Limb (tissue), 2 donors: ENCODE data around the gene PROM2.
"Not testable (repeated sequence)": the region's sequence is repeated elsewhere in the genome, so short reads cannot be mapped to it uniquely, and the experiment has no call there.

Experiments used
- DNase-seq, 2 donors: peaks; one replicate each; pipeline ENCODE4 v3.0.0-alpha.2; 2016; ENCODE audit errors: extremely low spot score in 2 of 2

PROM2 gene, protein sequence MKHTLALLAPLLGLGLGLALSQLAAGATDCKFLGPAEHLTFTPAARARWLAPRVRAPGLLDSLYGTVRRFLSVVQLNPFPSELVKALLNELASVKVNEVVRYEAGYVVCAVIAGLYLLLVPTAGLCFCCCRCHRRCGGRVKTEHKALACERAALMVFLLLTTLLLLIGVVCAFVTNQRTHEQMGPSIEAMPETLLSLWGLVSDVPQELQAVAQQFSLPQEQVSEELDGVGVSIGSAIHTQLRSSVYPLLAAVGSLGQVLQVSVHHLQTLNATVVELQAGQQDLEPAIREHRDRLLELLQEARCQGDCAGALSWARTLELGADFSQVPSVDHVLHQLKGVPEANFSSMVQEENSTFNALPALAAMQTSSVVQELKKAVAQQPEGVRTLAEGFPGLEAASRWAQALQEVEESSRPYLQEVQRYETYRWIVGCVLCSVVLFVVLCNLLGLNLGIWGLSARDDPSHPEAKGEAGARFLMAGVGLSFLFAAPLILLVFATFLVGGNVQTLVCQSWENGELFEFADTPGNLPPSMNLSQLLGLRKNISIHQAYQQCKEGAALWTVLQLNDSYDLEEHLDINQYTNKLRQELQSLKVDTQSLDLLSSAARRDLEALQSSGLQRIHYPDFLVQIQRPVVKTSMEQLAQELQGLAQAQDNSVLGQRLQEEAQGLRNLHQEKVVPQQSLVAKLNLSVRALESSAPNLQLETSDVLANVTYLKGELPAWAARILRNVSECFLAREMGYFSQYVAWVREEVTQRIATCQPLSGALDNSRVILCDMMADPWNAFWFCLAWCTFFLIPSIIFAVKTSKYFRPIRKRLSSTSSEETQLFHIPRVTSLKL

GRCh38 chr2:95274291-95275150, at the start of gene PROM2:
Gene PROM2 (plus strand): TSS chr2:95274449. CDS start chr2:95274586, 137 bp downstream.
- DNase-seq = no peak

GRCh38 chr2:95225658-95226057, 48.6 kb upstream of the PROM2 start:
- no peak for DNase-seq

DNA sequence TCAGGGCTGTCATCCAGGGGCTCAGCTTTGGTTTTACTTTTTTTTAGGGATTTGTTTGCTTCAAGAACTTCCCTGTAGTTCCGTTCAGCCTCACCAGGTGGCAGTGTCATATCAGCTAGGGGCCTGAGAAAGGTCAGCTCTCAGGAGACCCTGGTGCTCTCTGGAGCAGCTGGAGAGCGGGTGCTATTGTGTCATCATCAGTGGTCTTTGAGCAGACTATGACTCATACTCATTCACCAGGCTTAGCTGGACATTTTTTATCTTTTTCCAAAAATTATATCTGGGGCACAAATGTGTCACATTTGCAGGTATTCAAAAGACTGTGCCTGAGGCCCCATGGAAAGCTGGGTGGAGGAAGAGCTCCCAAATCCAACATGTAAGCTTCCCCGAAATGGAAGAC, 42.5 kb upstream of the PROM2 start:
- peak; percentile 26 to 54 for DNase-seq

- DNase-seq = no peak
Measured at GRCh38 chr2:95232232-95232631, 42.0 kb upstream of the PROM2 start.

- DNase-seq = no peak
Measured at GRCh38 chr2:95234286-95234785, 39.9 kb upstream of the PROM2 start.

GRCh38 chr2:95234816-95235215, 39.4 kb upstream of the PROM2 start:
- DNase-seq = no peak

- DNase-seq = no peak
Measured at GRCh38 chr2:95238131-95238530, 36.1 kb upstream of the PROM2 start.

GRCh38 chr2:95240091-95240490, 34.2 kb upstream of the PROM2 start:
- no peak for DNase-seq

GRCh38 chr2:95240556-95240955, 33.7 kb upstream of the PROM2 start:
- no peak for DNase-seq

DNA sequence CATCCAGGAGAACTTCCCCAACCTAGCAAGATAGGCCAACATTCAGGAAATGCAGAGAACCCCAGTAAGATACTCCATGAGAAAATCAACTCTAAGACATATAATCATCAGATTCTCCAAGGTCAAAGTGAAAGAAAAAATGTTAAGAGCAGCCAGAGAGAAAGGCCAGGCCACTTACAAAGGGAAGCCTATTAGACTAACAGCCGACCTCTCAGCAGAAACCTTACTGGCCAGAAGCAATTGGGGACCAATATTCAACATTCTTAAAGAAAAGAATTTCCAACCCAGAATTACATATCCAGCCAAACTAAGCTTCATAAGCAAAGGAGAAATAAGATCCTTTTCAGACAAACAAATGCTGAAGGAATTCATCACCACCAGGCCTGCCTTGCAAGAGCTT, 32.2 kb upstream of the PROM2 start:
- DNase-seq = not testable (repeated sequence)

DNA sequence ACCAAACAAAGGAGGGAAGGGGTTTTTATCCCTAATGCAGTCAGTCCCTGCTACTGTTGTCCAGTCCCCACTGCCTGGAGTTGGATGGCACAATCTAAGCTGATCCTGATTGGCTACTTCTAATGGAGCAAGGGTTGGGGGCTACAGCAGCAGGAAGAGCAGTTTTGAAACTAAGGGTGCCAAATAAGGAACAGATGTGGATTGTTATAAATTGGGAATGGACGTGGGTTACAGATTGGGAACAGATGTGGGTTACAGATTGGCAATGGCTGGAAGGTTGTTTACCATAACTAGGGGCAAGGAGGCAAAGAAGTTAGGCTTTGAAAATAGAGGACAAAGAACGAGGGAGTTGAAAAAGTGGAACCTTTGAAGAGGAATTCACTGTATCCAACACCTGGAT, 16.0 kb upstream of the PROM2 start:
- DNase-seq = no peak

GRCh38 chr2:95260028-95261023, 13.9 kb upstream of the PROM2 start:
- no peak for DNase-seq

GRCh38 chr2:95261602-95262001, 12.6 kb upstream of the PROM2 start:
- DNase-seq = no peak

- no peak for DNase-seq
Measured at GRCh38 chr2:95262896-95263542, 11.2 kb upstream of the PROM2 start.

GRCh38 chr2:95264624-95265023, 9.6 kb upstream of the PROM2 start:
- DNase-seq = peak; percentile 20 to 37

DNA sequence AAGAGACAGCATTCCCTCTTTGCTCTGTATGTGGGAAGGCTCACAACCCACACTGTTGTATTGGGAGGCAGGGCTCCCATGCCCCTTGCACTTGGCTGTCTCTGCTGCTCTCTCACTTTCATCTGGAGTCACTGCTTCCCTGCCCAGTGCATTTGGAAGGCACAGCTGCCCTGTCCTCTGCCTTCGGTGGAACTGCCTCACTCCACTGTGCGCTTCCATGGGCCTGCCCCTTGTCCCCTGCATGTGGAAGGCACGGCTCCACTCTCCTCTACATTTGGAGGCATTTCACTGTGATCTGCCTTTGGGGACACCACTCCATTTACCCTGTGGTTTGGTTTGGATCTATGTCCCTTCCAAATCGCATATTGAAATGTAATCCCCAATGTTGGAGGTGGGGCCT, 9.1 kb upstream of the PROM2 start:
- peak in 1 of 2 donors; percentile 14 for DNase-seq

GRCh38 chr2:95266781-95267430, 7.3 kb upstream of the PROM2 start:
- DNase-seq = peak in 1 of 2 donors; percentile 12

DNA sequence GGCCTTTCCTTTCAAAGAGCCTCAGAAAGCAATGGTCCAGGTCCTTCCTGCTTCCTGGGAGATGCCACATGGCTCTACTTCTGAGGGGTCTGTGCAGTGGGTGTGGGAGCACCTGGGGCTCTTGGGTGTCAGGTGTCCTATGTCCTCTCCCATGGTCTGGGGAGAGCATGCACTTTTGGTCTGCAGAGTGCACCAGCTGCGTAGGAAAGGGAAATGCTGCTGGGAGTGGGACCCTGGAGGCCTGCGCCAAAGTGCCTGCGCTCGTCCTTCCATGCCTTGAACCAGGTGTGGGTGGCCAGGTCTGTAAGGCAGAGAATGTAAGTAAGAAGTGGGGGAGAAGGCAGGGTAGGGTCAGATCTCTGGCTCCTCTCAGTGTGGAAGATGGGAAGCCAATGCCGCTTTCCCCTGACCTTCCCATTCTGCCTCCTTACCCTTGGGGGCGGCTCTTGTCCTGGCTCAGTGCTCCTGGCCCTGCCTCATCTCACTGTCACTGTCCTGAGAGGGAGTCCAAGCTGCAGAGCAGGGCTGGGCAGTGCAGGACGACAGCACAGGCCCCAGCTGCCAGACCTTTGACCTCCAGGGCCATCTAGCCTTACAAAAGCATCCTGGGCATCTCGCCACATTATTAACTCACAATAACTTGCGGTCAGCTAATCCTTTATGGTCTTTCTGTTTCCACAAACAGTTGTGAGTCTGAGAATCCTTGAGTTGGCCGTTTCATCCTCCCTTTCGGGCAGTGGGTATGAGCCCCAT, 6.6 kb upstream of the PROM2 start:
- DNase-seq = peak in 1 of 2 donors; percentile 11
